ENCODE results near the gene SHMT2. TPM values are rescaled to one million over a fixed set of nuclear protein-coding genes. Genes with fewer than 3 reads are reported as not detected.
"Not testable (repeated sequence)": the region's sequence is repeated elsewhere in the genome, so short reads cannot be mapped to it uniquely, and the experiment has no call there.

The SHMT2 gene
- total RNA-seq, 1 experiment from 2014 or later: 223 TPM

DNA sequence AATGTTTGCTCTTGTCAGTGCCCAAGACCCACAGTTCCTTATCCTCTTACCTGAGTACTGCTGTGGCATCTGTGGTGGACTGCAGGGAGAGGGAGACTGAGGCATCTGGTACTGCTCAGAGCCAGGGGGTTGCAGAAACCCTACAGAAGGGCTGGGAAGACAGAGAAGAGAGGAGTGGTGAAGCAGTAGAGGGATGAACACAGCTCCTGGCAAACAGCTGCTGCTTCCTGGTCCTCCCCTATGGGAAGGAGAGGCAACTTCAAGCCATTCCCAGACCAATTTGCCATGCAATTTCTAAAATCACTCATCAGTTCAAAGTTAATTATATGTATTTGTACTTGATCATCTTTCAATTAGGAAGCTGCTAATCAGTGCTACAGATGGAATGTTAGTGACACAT, 37.2 kb downstream of the SHMT2 start:
- DNase-seq (ENCODE audit: low spot score): no peak

DNA sequence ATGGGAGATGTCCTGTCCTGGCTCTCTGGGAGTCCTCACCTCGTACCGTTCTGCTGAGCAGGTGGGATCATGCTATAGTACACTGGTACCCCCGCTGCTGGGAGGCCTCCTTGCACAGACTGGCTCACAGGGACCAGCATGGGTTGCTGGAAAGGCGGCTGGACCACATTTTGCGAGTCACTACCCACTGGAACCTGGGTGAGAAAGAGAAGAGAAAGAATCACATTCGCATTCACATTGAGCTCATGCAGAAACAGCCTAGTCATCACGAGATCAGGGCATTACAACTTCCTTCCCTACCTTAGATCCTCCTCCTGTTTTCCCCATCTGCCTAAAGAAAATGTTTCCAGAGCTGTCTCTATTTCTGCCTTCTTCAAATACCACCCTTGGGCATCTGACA, 38.8 kb downstream of the SHMT2 start:
- DNase-seq (ENCODE audit: low spot score): no peak

DNA sequence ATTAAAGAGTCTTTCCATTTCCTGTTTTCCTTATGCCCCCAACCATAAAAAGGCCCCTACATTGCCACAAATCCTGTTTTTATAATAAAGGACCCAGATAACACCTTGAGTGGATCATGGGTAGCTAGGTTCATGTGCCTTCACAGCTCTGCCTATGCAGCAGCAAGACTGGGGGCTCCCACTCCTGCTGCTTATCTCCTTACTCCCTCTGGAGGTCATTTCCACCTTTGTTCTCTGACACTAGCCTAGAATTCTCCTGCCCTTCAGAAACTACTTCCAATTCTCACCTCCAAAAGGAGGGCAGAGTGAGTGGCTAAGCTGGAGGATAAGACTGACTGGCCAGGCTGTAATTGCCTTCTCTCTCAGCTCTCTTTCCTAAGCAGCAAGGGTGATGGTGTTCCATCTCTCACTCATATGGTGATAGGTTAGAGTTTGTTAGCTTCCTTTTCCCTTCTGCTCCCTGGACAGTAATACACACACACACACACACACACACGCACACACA, 41.5 kb downstream of the SHMT2 start:
- DNase-seq (ENCODE audit: low spot score): no peak

DNA sequence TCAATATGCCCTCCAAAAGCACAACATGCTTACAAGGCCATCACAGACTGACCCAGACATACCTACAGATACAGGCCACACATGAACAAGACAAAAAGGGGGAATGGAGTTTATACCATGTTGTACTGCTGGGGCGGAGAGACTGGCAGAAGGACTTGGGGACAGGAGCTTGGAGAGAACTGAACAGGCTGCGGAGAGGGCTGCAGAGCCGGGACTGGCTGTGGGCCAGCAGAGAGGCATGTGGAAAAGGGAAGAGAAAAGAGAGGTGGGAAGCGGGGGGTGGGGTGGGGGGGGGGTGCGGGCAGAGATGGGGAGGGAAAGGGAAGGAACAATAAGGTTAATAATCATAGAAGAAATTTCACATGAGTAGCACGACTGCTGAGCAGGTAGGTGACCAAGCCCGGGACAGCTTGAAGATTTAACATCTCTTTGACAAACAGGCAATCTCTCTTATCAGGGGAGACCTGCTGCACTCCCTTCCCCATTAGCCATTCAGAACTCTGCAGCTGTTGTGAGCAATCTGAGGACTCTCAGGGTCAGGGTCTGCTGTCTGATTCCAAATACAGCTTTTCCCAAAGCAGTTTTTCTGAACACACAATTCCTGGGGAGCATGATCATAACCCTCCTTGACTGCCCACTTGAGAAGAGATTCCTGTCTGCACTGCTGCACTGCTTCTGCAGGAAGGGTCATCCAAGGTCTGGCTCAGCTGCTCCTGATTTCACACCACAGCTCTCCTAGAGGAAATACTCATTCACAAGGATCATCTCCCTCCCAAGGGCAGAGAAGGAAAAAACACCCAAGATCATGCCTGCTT, 43.0 kb downstream of the SHMT2 start:
- DNase-seq (ENCODE audit: low spot score): no peak

DNA sequence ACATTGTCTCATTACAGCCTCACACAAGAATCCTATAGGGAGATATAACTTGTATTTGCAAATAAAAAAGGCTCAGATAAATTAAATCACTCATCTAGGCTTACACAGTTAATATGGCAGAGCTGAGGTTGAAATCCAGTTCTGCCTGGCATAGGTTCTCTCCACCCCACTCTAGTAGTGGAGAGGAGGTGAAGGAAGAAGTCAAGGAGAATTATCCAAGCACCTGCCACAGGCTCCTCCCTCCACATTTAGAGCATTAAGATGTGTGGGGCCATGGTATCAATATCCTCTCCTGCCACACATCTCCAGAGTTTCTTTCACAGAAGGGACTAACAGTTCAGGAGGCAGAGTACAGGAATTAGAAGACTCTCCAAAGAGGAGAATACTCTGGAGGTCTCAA, 44.0 kb downstream of the SHMT2 start:
- DNase-seq (ENCODE audit: low spot score): no peak

DNA sequence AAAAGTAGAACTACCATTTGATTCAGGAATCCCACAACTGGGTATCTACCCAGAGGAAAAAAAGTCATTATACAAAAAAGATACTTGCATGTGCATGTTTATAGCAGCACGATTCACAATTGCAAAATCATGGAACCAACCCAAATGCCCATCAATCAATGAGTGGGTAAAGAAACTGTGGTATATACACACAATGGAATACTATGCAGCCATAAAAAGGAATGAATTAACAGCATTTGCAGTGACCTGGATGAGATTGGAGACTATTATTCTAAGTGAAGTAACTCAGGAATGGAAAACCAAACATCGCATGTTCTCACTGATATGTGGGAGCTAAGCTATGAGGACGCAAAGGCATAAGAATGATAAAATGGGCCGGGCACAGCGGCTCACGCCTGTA, 46.7 kb downstream of the SHMT2 start:
- DNase-seq (ENCODE audit: low spot score): not testable (repeated sequence)

DNA sequence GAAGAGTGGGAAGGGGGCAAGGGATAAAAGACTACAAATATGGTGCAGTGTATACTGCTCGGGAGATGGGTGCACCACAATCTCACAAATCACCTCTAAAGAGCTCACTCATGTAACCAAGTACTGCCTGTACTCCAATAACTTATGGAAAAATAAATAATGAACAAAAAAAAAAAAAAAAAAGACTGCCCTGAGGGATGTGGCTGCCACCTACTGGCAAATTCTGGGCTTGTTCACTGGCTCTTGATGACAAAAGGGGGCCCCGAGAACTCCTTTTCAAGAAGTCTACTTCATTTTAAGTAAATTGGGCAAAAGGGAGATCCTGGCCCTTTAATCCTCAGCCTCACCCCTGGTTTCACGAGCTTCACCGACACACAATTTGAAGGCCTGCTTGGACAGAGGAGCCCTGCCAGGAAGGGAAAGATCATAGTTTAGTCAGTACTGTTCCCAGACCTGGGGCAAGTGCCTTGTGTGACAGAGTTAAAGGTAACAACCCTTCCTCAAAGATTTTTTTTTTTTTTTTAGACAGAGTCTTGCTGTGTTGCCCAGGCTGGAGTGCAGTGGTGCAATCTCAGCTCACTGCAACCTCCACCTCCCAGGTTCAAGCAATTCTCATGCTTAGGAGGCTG, 47.5 kb downstream of the SHMT2 start:
- peak; percentile 25 for DNase-seq (ENCODE audit: low spot score)

DNA sequence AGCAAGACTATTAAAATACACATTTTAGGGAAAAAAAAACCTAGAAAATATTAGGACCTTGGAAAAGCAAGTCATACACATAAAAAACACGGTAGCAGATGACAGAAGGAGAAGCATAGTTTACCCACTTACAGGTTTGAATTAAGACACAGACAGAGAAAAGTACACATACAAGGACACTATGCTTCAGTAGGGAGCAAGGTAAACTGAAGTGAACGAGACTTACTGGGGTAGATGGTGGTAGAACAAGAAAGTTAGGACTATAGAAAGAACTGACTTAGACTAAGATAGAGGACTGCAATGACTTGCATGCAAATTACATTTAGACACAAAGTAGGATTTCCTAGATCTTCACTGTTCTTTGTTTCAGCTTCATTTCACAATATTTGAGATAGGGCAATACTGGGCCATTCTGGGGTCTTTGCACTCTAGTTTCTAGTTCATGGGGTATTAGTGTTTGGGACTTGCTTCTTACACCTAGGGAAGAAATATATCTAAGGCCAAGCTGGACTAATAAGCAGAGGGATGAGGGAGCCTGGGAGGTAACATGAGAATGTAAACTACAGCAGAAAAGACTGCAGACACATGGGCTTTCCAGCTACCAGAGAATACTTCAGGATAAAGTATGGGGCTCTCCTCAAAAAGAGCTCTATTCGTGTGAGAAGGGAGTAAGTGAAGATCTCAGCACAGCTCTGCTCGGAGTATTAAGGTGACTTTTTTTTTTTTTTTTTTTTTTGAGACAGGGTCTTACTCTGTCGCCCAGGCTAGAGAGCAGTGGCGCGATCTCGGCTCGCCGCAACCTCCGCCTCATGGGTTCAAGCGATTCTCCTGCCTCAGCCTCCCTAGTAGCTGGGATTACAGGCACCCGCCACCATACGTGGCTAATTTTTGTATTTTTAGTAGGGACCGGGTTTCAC, 49.2 kb downstream of the SHMT2 start:
- no peak for DNase-seq (ENCODE audit: low spot score)

DNA sequence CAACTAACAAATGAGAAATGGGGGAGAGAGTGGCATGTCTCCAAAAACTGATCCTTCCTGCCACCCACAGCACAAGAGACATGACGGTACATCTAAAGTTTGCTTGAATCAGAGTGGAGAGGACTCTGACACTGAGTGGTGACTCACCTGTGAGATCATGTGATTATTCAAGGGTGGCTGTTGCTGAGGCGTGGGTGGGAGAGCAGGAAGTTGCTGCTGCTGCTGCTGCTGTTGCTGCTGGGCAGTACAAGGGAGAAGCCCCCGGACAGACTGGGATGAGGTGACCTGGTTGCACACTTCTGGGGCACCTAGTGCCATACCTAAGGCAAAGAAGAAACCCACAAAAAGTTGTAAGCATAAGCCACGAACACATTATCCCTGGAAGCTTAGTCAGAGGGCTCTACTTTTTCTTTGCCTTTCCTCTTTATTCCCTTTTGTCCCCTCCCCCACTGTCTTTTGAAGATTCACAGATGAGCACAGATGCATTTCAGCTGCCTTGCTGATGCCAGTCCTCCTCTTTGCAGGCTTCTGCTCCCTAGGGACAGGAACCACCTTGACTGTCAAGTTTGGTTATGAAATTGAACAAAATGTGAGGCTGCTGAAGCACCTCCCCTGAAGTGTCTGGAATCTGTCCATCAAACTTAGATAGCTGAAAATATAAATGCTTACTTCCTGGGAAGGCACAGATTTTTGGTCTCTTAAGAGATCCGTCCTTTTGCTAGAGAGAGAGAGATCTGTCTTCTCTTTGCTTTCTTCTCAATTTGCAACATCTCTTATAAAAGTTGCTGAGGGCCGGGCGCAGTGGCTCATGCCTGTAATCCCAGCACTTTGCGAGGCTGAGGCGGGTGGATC, 50.9 kb downstream of the SHMT2 start:
- peak; percentile 94 for DNase-seq (ENCODE audit: low spot score)

DNA sequence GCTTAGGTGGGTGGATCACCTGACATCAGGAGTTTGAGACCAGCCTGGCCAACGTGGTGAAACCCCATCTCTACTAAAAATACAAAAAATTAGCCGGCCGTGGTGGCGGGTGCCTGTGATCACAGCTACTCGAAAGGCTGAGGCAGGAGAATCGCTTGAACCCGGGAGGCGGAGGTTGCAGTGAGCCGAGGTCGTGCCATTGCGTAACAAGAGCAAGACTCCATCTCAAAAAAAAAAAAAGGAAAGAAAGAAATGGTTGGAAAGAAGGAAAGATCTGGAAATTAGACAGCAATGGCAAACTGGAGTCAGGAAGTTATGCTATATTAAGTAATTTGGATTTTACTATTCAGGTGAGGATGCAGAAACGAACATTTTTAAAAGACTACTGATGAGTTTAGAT, 52.6 kb downstream of the SHMT2 start:
- DNase-seq (ENCODE audit: low spot score): not testable (repeated sequence)

Other genes with a start within 250 kb of the SHMT2 start
- gene ZBTB39, start 223.2 kb upstream of the SHMT2 start, total RNA-seq (2014; rRNA removed; shearing (Covaris generic)): 3.7 and 4.7 TPM in 2 replicates
- not detected in 2 replicates for gene TAC3, start 213.2 kb upstream of the SHMT2 start, total RNA-seq (2014; rRNA removed; shearing (Covaris generic))
- gene MYO1A, start 179.6 kb upstream of the SHMT2 start, total RNA-seq (2014; rRNA removed; shearing (Covaris generic)): not detected in 2 replicates
- gene NEMP1, start 150.9 kb upstream of the SHMT2 start, total RNA-seq (2014; rRNA removed; shearing (Covaris generic)): 26.3 and 28.0 TPM in 2 replicates
- gene NAB2, start 140.6 kb upstream of the SHMT2 start, total RNA-seq (2014; rRNA removed; shearing (Covaris generic)): 18.9 and 22.4 TPM in 2 replicates
- gene STAT6, start 118.3 kb upstream of the SHMT2 start, total RNA-seq (2014; rRNA removed; shearing (Covaris generic)): 15.2 and 18.4 TPM in 2 replicates
- gene LRP1, start 101.2 kb upstream of the SHMT2 start, total RNA-seq (2014; rRNA removed; shearing (Covaris generic)): 34.1 and 35.5 TPM in 2 replicates
- not detected in 2 replicates for gene LRP1-AS, start 82.1 kb upstream of the SHMT2 start, total RNA-seq (2014; rRNA removed; shearing (Covaris generic))
- gene NXPH4, start 12.9 kb upstream of the SHMT2 start, total RNA-seq (2014; rRNA removed; shearing (Covaris generic)): 5.3 and 5.8 TPM in 2 replicates
- gene STAC3, start 21.5 kb downstream of the SHMT2 start, total RNA-seq (2014; rRNA removed; shearing (Covaris generic)): 0.59 and 0.89 TPM in 2 replicates
- gene R3HDM2, start 201.3 kb downstream of the SHMT2 start, total RNA-seq (2014; rRNA removed; shearing (Covaris generic)): 9.4 and 16.3 TPM in 2 replicates
- not detected in 2 replicates for gene INHBC, start 205.1 kb downstream of the SHMT2 start, total RNA-seq (2014; rRNA removed; shearing (Covaris generic))
- gene INHBE, start 225.6 kb downstream of the SHMT2 start, total RNA-seq (2014; rRNA removed; shearing (Covaris generic)): 0.14 and 0.17 TPM in 2 replicates
- gene GLI1, start 230.1 kb downstream of the SHMT2 start, total RNA-seq (2014; rRNA removed; shearing (Covaris generic)): 0.19 and 4.1 TPM in 2 replicates

All from A172 (cell line).